ENCODE data around the gene BPIFA3.

Gene BPIFA3

GRCh38 chr20:33249456-33249855, 32.3 kb downstream of the BPIFA3 start:
- in situ Hi-C loops (cut with HindIII; ENCODE audit: low sequenced_read_pairs): no loop called here
- no peak for DNase-seq (ENCODE audit: low read depth)
- no peak overlapping the region for H3K4me3 ChIP-seq (ENCODE audit: low read depth, low read length)
- TF ChIP-seq CTCF (IDR thresholded peaks at IDR 0.05; ENCODE audit: low read depth, low read length, missing control alignments): no peak

GRCh38 chr20:33250666-33251065, 33.5 kb downstream of the BPIFA3 start:
- DNase-seq (ENCODE audit: low read depth): no peak
- no peak overlapping the region for H3K4me3 ChIP-seq (ENCODE audit: low read depth, low read length)
- no peak for TF ChIP-seq CTCF (IDR thresholded peaks at IDR 0.05; ENCODE audit: low read depth, low read length, missing control alignments)
- in situ Hi-C loops (cut with HindIII; ENCODE audit: low sequenced_read_pairs): no loop called here

GRCh38 chr20:33251496-33251895, 34.3 kb downstream of the BPIFA3 start:
- no peak for DNase-seq (ENCODE audit: low read depth)
- in situ Hi-C loops (cut with HindIII; ENCODE audit: low sequenced_read_pairs): no loop called here
- no peak overlapping the region for H3K4me3 ChIP-seq (ENCODE audit: low read depth, low read length)
- no peak for TF ChIP-seq CTCF (IDR thresholded peaks at IDR 0.05; ENCODE audit: low read depth, low read length, missing control alignments)

- DNase-seq (ENCODE audit: low read depth): no peak
- in situ Hi-C loops (cut with HindIII; ENCODE audit: low sequenced_read_pairs): no loop called here
- no peak overlapping the region for H3K4me3 ChIP-seq (ENCODE audit: low read depth, low read length)
- TF ChIP-seq CTCF (IDR thresholded peaks at IDR 0.05; ENCODE audit: low read depth, low read length, missing control alignments): no peak
These were observed 35.3 kb downstream of the BPIFA3 start for GRCh38 chr20:33252460-33252859.

- in situ Hi-C loops (cut with HindIII; ENCODE audit: low sequenced_read_pairs): no loop called here
- H3K4me3 ChIP-seq (ENCODE audit: low read depth, low read length): no peak overlapping the region
- no peak for TF ChIP-seq CTCF (IDR thresholded peaks at IDR 0.05; ENCODE audit: low read depth, low read length, missing control alignments)
- no peak for DNase-seq (ENCODE audit: low read depth)
These were observed 37.9 kb downstream of the BPIFA3 start for GRCh38 chr20:33255005-33255404.

- no peak for DNase-seq (ENCODE audit: low read depth)
- TF ChIP-seq CTCF (IDR thresholded peaks at IDR 0.05; ENCODE audit: low read depth, low read length, missing control alignments): no peak
- H3K4me3 ChIP-seq (ENCODE audit: low read depth, low read length): no peak overlapping the region
- in situ Hi-C loops (cut with HindIII; ENCODE audit: low sequenced_read_pairs): no loop called here
These were observed 40.1 kb downstream of the BPIFA3 start for GRCh38 chr20:33257237-33257636.

GRCh38 chr20:33259371-33259770, 42.2 kb downstream of the BPIFA3 start:
- TF ChIP-seq CTCF (IDR thresholded peaks at IDR 0.05; ENCODE audit: low read depth, low read length, missing control alignments): no peak
- no peak for DNase-seq (ENCODE audit: low read depth)
- H3K4me3 ChIP-seq (ENCODE audit: low read depth, low read length): no peak overlapping the region
- in situ Hi-C loops (cut with HindIII; ENCODE audit: low sequenced_read_pairs): no loop called here
